Measurements from ENCODE around the gene FAM78B. TPM values are rescaled to one million over a fixed set of nuclear protein-coding genes. Genes with fewer than 3 reads are reported as not detected.

The FAM78B gene
- total and polyA plus RNA-seq, 5 experiments from 2014 or later, result 0.08 to 0.27 (median 0.12) TPM; not detected in 1

DNA sequence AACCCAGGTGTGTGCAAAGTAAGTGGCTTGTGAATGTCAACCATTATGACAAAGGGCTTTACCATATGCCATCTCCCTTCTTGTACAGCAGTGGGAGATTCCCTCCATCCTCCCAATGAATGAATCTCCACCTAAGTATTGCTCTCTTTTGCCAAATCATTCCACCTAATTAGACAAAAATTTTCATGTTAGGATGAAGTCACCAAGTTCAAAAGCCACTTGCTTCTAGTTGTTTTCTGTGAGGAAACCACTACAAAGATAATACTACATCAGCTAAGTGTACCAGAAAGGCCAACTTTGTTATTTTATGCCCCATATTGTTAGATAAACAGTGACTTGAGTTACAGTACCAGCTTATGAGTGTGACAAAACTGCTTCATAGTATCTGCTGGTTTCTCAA lies 34.3 kb downstream of the FAM78B start:
- ATAC-seq (no peak), DNase-seq (no peak)
- H3K27ac Mint-ChIP-seq, result no peak overlapping the region
- H3K4me1 Mint-ChIP-seq, result no peaks in the 10 kb centered on the region
- POLR2A ChIA-PET, result no interaction called here
- H3K9me3 Mint-ChIP-seq, result peaks cover 0 to 6% (median 0%) of the 10 kb centered on the region in 9 donors
- H3K36me3 Mint-ChIP-seq, result peaks cover 0 to 2% (median 0%) of the 10 kb centered on the region in 3 donors
- peaks cover 0 to 10% (median 5%) of the 10 kb centered on the region in 5 donors for H3K27me3 Mint-ChIP-seq
- no peak overlapping the region for H3K4me3 Mint-ChIP-seq

DNA sequence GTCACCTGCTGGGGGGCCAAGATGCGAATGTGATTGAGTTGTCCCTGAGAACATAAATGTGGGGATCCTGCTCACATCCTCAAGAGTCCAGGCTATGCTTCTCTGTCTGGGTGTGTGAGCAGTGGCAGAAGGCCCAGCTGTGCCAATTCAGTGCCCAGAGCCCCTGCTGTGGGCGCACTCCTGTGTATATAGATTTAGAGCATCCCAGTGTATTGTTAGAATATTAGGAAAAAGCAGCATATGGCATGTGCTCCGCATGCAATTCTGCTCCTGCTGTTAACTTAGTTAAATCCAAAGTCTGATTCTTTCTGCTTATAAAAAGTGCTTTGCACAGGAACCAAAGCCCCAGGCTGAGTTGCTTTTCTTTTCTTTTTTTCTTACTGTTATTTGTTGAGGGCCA lies 37.8 kb downstream of the FAM78B start:
- ATAC-seq (no peak), DNase-seq (no peak)
- H3K27ac Mint-ChIP-seq, result no peak overlapping the region
- H3K4me1 Mint-ChIP-seq, result no peaks in the 10 kb centered on the region
- POLR2A ChIA-PET, result no interaction called here
- H3K4me3 Mint-ChIP-seq, result no peak overlapping the region
- peaks cover 0 to 2% (median 0%) of the 10 kb centered on the region in 3 donors for H3K36me3 Mint-ChIP-seq
- peaks cover 0 to 10% (median 4%) of the 10 kb centered on the region in 5 donors for H3K27me3 Mint-ChIP-seq
- H3K9me3 Mint-ChIP-seq, result peaks cover 0 to 6% (median 0%) of the 10 kb centered on the region in 9 donors

- POLR2A ChIA-PET, result no interaction called here
- ATAC-seq, result no peak
- Mint-ChIP-seq H3K27ac (no peak overlapping the region), H3K4me1 (no peaks in the 10 kb centered on the region), H3K27me3 (peaks cover 0 to 10% (median 4%) of the 10 kb centered on the region in 5 donors), H3K9me3 (peaks cover 0 to 6% (median 0%) of the 10 kb centered on the region in 9 donors), H3K4me3 (no peak overlapping the region), H3K36me3 (peaks cover 0 to 2% (median 0%) of the 10 kb centered on the region in 3 donors)
- DNase-seq, result no peak
These were observed 38.6 kb downstream of the FAM78B start for GRCh38 chr1:166128195-166128594.

GRCh38 chr1:166127003-166127402 lies 39.8 kb downstream of the FAM78B start:
- Mint-ChIP-seq H3K27ac (no peak overlapping the region), H3K27me3 (peaks cover 0 to 11% (median 3%) of the 10 kb centered on the region in 5 donors), H3K9me3 (peaks cover 0 to 2% (median 0%) of the 10 kb centered on the region in 9 donors), H3K36me3 (no peaks in the 10 kb centered on the region), H3K4me3 (no peak overlapping the region), H3K4me1 (no peaks in the 10 kb centered on the region)
- DNase-seq, result no peak
- POLR2A ChIA-PET, result no interaction called here
- ATAC-seq, result no peak

DNA sequence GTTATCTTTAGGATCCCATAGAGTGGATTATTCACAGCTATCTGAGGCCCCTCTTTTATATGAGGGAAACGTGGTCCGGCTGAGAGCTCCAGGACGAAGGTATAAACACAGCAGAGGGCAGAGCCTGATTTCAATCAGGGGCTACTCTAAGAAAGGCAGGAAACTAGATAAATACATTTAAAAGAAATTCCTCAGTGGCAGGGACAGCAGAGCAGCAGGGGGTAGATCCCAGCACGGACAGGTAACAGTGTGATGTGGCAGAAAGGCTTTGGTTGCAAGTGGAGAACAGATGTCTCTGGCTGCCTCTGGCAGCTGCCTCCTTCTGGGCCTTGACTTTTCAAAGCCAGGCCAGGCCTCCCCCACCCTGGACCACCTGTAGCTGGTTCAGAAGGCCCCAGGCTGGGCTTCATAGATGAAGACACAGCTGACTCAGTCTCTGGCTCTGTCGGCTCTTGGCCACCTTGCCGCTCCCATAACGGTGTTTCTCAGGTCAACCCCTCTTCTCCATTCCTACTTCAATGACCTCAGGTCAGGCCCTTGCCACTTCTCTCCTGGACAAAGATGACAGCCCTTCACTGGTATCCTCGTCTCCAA lies 43.8 kb downstream of the FAM78B start:
- DNase-seq (no peak), ATAC-seq (no peak)
- Mint-ChIP-seq H3K27ac (no peak overlapping the region), H3K36me3 (no peaks in the 10 kb centered on the region), H3K4me1 (no peaks in the 10 kb centered on the region), H3K4me3 (no peak overlapping the region), H3K27me3 (peaks cover 0 to 18% (median 2%) of the 10 kb centered on the region in 5 donors), H3K9me3 (peaks cover 0 to 2% (median 0%) of the 10 kb centered on the region in 9 donors)
- POLR2A ChIA-PET, result no interaction called here

DNA sequence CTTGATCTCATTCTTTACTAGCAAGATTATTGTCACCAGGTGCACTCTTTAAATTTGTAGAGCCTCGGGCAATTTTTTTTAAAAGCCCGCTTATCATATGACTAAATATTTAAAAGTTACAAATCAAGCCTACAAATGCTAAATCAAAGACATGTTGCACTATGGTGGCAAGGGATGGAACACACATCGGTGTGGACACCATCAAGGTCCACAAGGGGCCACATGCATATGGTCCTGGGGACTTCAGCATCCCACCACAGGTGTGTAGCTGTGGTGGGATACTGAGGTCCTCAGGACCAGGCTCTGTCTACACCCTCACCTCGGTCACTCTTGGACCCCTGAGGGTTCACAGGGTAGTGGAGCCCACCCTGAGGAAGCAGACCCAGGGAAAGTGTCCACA lies 45.8 kb downstream of the FAM78B start:
- Mint-ChIP-seq H3K27me3 (peaks cover 0 to 13% (median 4%) of the 10 kb centered on the region in 5 donors), H3K36me3 (no peaks in the 10 kb centered on the region), H3K27ac (no peak overlapping the region), H3K4me1 (no peaks in the 10 kb centered on the region), H3K9me3 (peaks cover 0 to 2% (median 0%) of the 10 kb centered on the region in 9 donors), H3K4me3 (no peak overlapping the region)
- POLR2A ChIA-PET, result no interaction called here
- no peak for DNase-seq
- ATAC-seq, result no peak

- Mint-ChIP-seq H3K9me3 (peaks cover 0 to 2% (median 0%) of the 10 kb centered on the region in 9 donors), H3K27ac (no peak overlapping the region), H3K27me3 (peaks cover 0 to 13% (median 4%) of the 10 kb centered on the region in 5 donors), H3K4me1 (no peaks in the 10 kb centered on the region), H3K4me3 (no peak overlapping the region), H3K36me3 (no peaks in the 10 kb centered on the region)
- POLR2A ChIA-PET, result no interaction called here
- ATAC-seq, result no peak
- DNase-seq, result no peak
These were observed 46.5 kb downstream of the FAM78B start for GRCh38 chr1:166120281-166120680.

- no peaks in the 10 kb centered on the region for H3K4me1 Mint-ChIP-seq
- no peak overlapping the region for H3K4me3 Mint-ChIP-seq
- ATAC-seq, result no peak
- H3K27me3 Mint-ChIP-seq, result peaks cover 0 to 13% (median 4%) of the 10 kb centered on the region in 5 donors
- POLR2A ChIA-PET, result no interaction called here
- no peak overlapping the region for H3K27ac Mint-ChIP-seq
- H3K36me3 Mint-ChIP-seq, result no peaks in the 10 kb centered on the region
- peaks cover 0 to 2% (median 0%) of the 10 kb centered on the region in 9 donors for H3K9me3 Mint-ChIP-seq
- no peak for DNase-seq
These were observed 47.3 kb downstream of the FAM78B start for GRCh38 chr1:166119471-166119965.

DNA sequence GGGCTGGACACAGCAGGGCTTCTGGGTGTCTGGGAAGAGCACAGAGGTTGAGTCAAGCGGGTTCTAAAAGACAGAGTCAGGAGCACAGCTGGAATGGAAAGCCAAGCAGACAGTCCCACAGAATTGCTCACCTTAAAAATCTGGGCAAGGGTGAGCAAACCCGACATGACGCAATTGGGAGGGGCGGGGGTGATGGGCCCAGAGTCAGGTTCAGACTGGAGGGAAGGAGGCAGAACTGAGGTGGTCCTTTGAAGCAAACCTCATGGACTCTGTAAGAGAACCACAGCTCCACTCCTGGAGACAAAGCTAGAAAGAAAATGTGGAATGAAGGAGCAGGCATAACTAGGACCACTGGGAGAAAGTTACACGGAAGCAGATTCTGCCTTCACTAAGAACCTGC lies 49.0 kb downstream of the FAM78B start:
- peaks cover 0 to 1% (median 0%) of the 10 kb centered on the region in 9 donors for H3K9me3 Mint-ChIP-seq
- H3K4me1 Mint-ChIP-seq, result no peaks in the 10 kb centered on the region
- no peak overlapping the region for H3K4me3 Mint-ChIP-seq
- ATAC-seq (no peak), DNase-seq (no peak)
- peaks cover 0 to 13% (median 4%) of the 10 kb centered on the region in 5 donors for H3K27me3 Mint-ChIP-seq
- no peaks in the 10 kb centered on the region for H3K36me3 Mint-ChIP-seq
- POLR2A ChIA-PET, result no interaction called here
- peak overlapping the region in 1 of 10 donors; percentile 37 for H3K27ac Mint-ChIP-seq

DNA sequence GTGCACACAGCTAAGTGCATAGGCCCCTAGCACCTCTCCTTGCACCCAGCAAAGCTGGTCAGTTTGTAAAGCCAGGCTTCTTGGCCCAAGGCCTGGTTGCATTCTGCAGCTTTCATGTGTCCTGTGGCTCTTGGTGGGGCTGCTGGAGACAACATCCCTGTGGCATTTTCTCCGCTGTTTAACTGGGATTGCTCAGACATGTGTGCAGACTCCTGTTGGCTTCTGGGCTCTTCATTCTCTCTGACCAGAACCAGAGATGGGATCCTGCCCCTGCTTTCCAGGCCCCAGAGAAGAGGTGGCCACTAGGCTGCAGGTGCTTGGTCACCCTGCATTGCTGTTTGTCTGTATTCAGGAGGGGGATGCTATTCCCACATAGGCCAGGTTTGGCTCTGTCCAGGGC lies 50.8 kb downstream of the FAM78B start:
- no peaks in the 10 kb centered on the region for H3K9me3 Mint-ChIP-seq
- ATAC-seq, result no peak
- H3K27me3 Mint-ChIP-seq, result peaks cover 0 to 9% (median 4%) of the 10 kb centered on the region in 5 donors
- no peak overlapping the region for H3K4me3 Mint-ChIP-seq
- no peaks in the 10 kb centered on the region for H3K4me1 Mint-ChIP-seq
- no peak overlapping the region for H3K27ac Mint-ChIP-seq
- no peak for DNase-seq
- H3K36me3 Mint-ChIP-seq, result no peaks in the 10 kb centered on the region
- POLR2A ChIA-PET, result no interaction called here

DNA sequence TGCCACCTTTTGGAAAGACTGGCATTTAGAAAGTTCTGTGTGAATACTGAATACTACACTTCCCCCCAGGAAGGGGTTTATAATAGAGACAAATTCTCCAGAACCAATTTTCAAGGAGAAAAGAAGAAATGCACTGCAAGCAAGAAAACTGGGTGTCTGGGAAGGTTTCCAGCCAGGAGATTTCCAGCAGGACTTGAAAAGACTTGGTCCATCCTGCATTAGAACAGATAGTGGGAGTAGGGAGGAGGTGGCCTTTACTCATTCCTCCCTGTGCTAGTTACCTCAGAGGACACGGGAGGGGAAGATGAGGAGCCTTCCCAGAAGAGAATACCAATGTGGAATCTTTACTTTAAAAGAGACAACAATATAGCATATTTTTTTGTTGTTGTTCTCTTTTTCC lies 52.4 kb downstream of the FAM78B start:
- no peaks in the 10 kb centered on the region for H3K9me3 Mint-ChIP-seq
- H3K4me3 Mint-ChIP-seq, result no peak overlapping the region
- no peaks in the 10 kb centered on the region for H3K4me1 Mint-ChIP-seq
- DNase-seq, result no peak
- POLR2A ChIA-PET, result no interaction called here
- peaks cover 0 to 8% (median 4%) of the 10 kb centered on the region in 5 donors for H3K27me3 Mint-ChIP-seq
- H3K27ac Mint-ChIP-seq, result no peak overlapping the region
- H3K36me3 Mint-ChIP-seq, result no peaks in the 10 kb centered on the region
- no peak for ATAC-seq

DNA sequence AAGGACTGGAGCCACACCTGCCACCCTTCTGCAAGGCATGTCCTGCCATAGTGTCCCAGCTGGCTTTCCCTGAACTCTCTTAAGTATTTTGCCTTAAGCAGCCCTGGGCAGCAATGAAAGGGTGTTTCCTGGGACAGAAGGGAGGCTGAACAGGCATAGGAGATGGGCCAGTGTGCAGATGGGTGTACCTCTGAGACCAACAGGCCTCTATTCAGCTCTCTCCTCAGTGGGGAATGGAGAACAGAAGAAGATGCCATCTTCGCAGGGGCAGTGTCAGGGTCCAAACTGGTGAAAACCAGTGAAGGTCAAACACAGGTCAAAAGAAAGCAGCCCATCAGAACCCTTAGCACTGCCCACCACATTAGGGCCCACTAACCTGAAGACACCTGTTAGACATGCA lies 53.2 kb downstream of the FAM78B start:
- H3K4me3 Mint-ChIP-seq, result no peak overlapping the region
- H3K27me3 Mint-ChIP-seq, result peaks cover 0 to 2% (median 0%) of the 10 kb centered on the region in 5 donors
- no peaks in the 10 kb centered on the region for H3K9me3 Mint-ChIP-seq
- no peak overlapping the region for H3K27ac Mint-ChIP-seq
- H3K4me1 Mint-ChIP-seq, result no peaks in the 10 kb centered on the region
- DNase-seq (no peak), ATAC-seq (no peak)
- POLR2A ChIA-PET, result no interaction called here
- H3K36me3 Mint-ChIP-seq, result no peaks in the 10 kb centered on the region

DNA sequence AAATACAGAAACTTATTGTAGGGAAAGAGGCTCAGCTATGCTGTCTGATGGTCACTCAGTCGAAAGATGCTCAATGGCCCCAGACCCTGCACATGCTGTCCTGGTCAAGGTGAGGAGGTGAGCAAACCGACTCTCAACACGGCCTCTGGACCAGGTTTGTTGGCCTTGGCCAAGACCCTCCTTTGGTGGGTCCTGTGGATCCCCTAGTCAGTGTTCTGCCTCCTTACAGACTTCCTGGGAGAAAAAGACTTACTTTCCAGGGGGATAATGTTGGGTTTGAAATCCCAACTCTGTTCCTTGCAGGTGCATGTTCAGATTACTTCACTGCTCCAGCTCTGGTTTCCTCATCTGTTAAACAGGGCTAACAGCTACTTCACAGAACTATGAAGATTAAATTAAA lies 53.8 kb downstream of the FAM78B start:
- DNase-seq, result no peak
- no peak overlapping the region for H3K27ac Mint-ChIP-seq
- no peak overlapping the region for H3K4me3 Mint-ChIP-seq
- POLR2A ChIA-PET, result no interaction called here
- no peaks in the 10 kb centered on the region for H3K4me1 Mint-ChIP-seq
- no peaks in the 10 kb centered on the region for H3K36me3 Mint-ChIP-seq
- ATAC-seq, result no peak
- peaks cover 0 to 2% (median 0%) of the 10 kb centered on the region in 5 donors for H3K27me3 Mint-ChIP-seq
- no peaks in the 10 kb centered on the region for H3K9me3 Mint-ChIP-seq

DNA sequence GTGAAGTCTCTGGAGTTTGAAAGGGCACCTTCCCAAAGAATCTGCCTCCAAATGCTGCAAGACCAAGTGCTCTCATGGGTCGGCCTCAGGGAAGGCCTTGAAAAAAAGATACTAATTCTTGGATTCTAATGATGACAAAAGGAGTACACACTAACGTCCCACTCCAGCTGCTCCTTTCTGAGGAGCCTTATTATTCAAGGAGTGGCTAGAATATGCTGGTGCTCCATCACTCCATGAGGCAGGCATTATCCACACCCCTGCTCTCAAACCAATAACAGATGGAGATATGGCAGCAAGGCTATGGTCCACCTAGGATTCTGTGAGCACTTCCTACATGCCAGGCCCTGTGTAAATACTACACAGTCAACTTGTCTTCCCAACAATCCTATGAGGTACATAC lies 54.4 kb downstream of the FAM78B start:
- no peak for DNase-seq

More for the DNA sequence above, 54.4 kb downstream of the FAM78B start:
- ATAC-seq, result no peak
- H3K4me3 Mint-ChIP-seq, result no peak overlapping the region
- no peaks in the 10 kb centered on the region for H3K36me3 Mint-ChIP-seq
- peaks cover 0 to 2% (median 0%) of the 10 kb centered on the region in 5 donors for H3K27me3 Mint-ChIP-seq
- no peaks in the 10 kb centered on the region for H3K9me3 Mint-ChIP-seq
- POLR2A ChIA-PET, result no interaction called here
- H3K4me1 Mint-ChIP-seq, result no peaks in the 10 kb centered on the region
- H3K27ac Mint-ChIP-seq, result no peak overlapping the region

Measured in naive thymus-derived CD8-positive, alpha-beta T cell (primary cell).